ENCODE measurements around the gene ULK4.
"Not testable (repeated sequence)": the region's sequence is repeated elsewhere in the genome, so short reads cannot be mapped to it uniquely, and the experiment has no call there.

ULK4 gene

GRCh38 chr3:41956574-41956973, 5.3 kb downstream of the ULK4 start:
- no peak for DNase-seq

- no peak for DNase-seq
Measured at GRCh38 chr3:41955192-41955591, 6.7 kb downstream of the ULK4 start.

GRCh38 chr3:41943311-41943843, 18.5 kb downstream of the ULK4 start:
- no peak for DNase-seq

- no peak for DNase-seq
Measured at GRCh38 chr3:41940393-41940792, 21.5 kb downstream of the ULK4 start.

GRCh38 chr3:41936384-41936783, 25.5 kb downstream of the ULK4 start:
- DNase-seq, result no peak

GRCh38 chr3:41933154-41933676, 28.7 kb downstream of the ULK4 start:
- no peak for DNase-seq

- DNase-seq, result no peak
Measured at GRCh38 chr3:41932464-41932863, 29.4 kb downstream of the ULK4 start.

GRCh38 chr3:41920406-41920965, 41.4 kb downstream of the ULK4 start:
- DNase-seq, result no peak

GRCh38 chr3:41915353-41915752, 46.5 kb downstream of the ULK4 start:
- DNase-seq, result no peak

- no peak for DNase-seq
Measured at GRCh38 chr3:41912280-41912679, 49.6 kb downstream of the ULK4 start.

GRCh38 chr3:41907330-41908073, 54.4 kb downstream of the ULK4 start:
- DNase-seq, result no peak

GRCh38 chr3:41900265-41900664, 61.6 kb downstream of the ULK4 start:
- DNase-seq, result no peak

- no peak for DNase-seq
Measured at GRCh38 chr3:41898631-41899030, 63.3 kb downstream of the ULK4 start.

GRCh38 chr3:41893977-41894376, 67.9 kb downstream of the ULK4 start:
- DNase-seq, result peak; percentile 60

- no peak for DNase-seq
Measured at GRCh38 chr3:41888368-41889076, 73.4 kb downstream of the ULK4 start.

GRCh38 chr3:41882956-41883355, 78.9 kb downstream of the ULK4 start:
- no peak for DNase-seq

GRCh38 chr3:41881233-41881821, 80.6 kb downstream of the ULK4 start:
- DNase-seq, result peak; percentile 73

- no peak for DNase-seq
Measured at GRCh38 chr3:41880387-41880786, 81.5 kb downstream of the ULK4 start.

- not testable (repeated sequence) for DNase-seq
Measured at GRCh38 chr3:41877741-41878140, 84.2 kb downstream of the ULK4 start.

GRCh38 chr3:41874022-41874421, 87.9 kb downstream of the ULK4 start:
- no peak for DNase-seq

GRCh38 chr3:41872157-41872556, 89.7 kb downstream of the ULK4 start:
- DNase-seq, result no peak

- no peak for DNase-seq
Measured at GRCh38 chr3:41867533-41867932, 94.4 kb downstream of the ULK4 start.

- no peak for DNase-seq
Measured at GRCh38 chr3:41866298-41866697, 95.6 kb downstream of the ULK4 start.

Data from hematopoietic multipotent progenitor cell treated with erythropoietin and hydrocortisone succinate and interleukin-3 and kit ligand, for 6 days (in vitro differentiated cells).